Neural progenitor cell (in vitro differentiated cells): ENCODE measurements around the gene AUTS2.

Source experiments
- CTCF ChIP-seq: fragments of 200-600 bp; sonication (generic); IDR thresholded peaks from 2 replicates; pipeline ENCODE4 v1.5.1; 2017; ENCODE audit warnings: antibody characterized with exemption, mild to moderate bottlenecking
- EZH2 ChIP-seq: fragments of 200-600 bp; sonication (generic); IDR thresholded peaks from 2 replicates; pipeline ENCODE4 v1.6.1; 2017; ENCODE audit warnings: antibody characterized with exemption, mild to moderate bottlenecking, moderate library complexity
- EZH2phosphoT487 ChIP-seq: fragments of 200-600 bp; sonication (generic); IDR thresholded peaks from 2 replicates; pipeline ENCODE4 v1.6.1; 2017; ENCODE audit warnings: antibody characterized with exemption

GRCh38 chr7:69817121-69817520 is 218.8 kb downstream of the AUTS2 start:
- no peak for TF ChIP-seq CTCF
- TF ChIP-seq EZH2: no peak
- TF ChIP-seq EZH2phosphoT487: no peak
